ENCODE measurements around the gene RABAC1. TPM values are rescaled to one million over a fixed set of nuclear protein-coding genes. Genes with fewer than 3 reads are reported as not detected.

RABAC1 gene
- total and polyA plus RNA-seq, 9 of the 15 experiments (the other 6 are each of a cell fraction or from before 2014, with no cell fraction given): 2.4 to 28.1 (median 9.3) TPM

- TF ChIP-seq RERE (CRISPR knock-in tag; IDR thresholded peaks at IDR 0.05; ENCODE audit: borderline replicate concordance) (no peak), RBFOX2 (IDR thresholded peaks at IDR 0.05; ENCODE audit: low read depth, low read length) (peak; percentile 75), POLR2G (IDR thresholded peaks at IDR 0.05; ENCODE audit: low read depth, low read length) (peak; percentile 83), ZNF551 (CRISPR knock-in tag; IDR thresholded peaks at IDR 0.05) (no peak), SETDB1 (IDR thresholded peaks at IDR 0.05; ENCODE audit: low read length) (no peak), FUS (optimal IDR thresholded peaks at IDR 0.05; ENCODE audit: low read depth, low read length) (no peak), ZNF232 (CRISPR knock-in tag; IDR thresholded peaks at IDR 0.05) (no peak), MTF1 (CRISPR knock-in tag; IDR thresholded peaks at IDR 0.05; ENCODE audit: borderline replicate concordance) (no peak), RREB1 (CRISPR knock-in tag; IDR thresholded peaks at IDR 0.05) (no peak), KHSRP (IDR thresholded peaks at IDR 0.05) (no peak), SMARCC2 (IDR thresholded peaks at IDR 0.05; ENCODE audit: low read depth) (no peak), ETS1 (conservative IDR thresholded peaks at IDR 0.05; ENCODE audit: control insufficient read depth, low read depth, low read length) (no peak), GABPB1 (CRISPR knock-in tag; IDR thresholded peaks at IDR 0.05) (peak; percentile 21; the same call in 1 of the 2 replicates), ZNF589 (CRISPR knock-in tag; IDR thresholded peaks at IDR 0.05; ENCODE audit: low read depth) (no peak), ZKSCAN1 (IDR thresholded peaks at IDR 0.05; ENCODE audit: low read depth, low read length) (no peak)
Measured at GRCh38 chr19:41939861-41940730, 19.0 kb downstream of the RABAC1 start (continued).
